Esophagus squamous epithelium (tissue), 5 donors: ENCODE results near the gene SHC4. TPM values are rescaled to one million over a fixed set of nuclear protein-coding genes. Genes with fewer than 3 reads are reported as not detected.

Experiments used
- DNase-seq: peaks from one replicate; lab custom pipeline; 2025; lab: John Stamatoyannopoulos, UW
- H3K27ac ChIP-seq, 4 donors: fragments of 200-600 bp; sonication (generic); one replicate each; pipeline ENCODE4 v1.5.1; 2016 to 2019; ENCODE audit warnings: mild to moderate bottlenecking in 1 of 4
- H3K27me3 ChIP-seq, 4 donors: fragments of 200-600 bp; sonication (generic); 1 replicate in 3 of 4; 2 replicates in 1 of 4; pipeline versions ENCODE4 v1.5.1 to v1.6.0; 2017 to 2021; ENCODE audit warnings: antibody characterized with exemption in 1 of 4
- H3K36me3 ChIP-seq, 3 donors: fragments of 200-600 bp; sonication (generic); one replicate each; pipeline ENCODE4 v1.5.1; 2016 to 2019
- H3K4me1 ChIP-seq, 3 donors: fragments of 200-600 bp; sonication (generic); one replicate each; pipeline ENCODE4 v1.5.1; 2017 to 2019
- H3K4me3 ChIP-seq, 4 donors: fragments of 200-600 bp; sonication (generic); 1 replicate in 3 of 4; 2 replicates in 1 of 4; pipeline ENCODE4 v1.5.1; 2016 to 2019; ENCODE audit warnings: mild to moderate bottlenecking in 2 of 4, moderate library complexity in 1 of 4
- H3K9me3 ChIP-seq, 3 donors: fragments of 200-600 bp; sonication (generic); one replicate each; pipeline ENCODE4 v1.5.1; 2016 to 2019
- POLR2A ChIP-seq, 4 donors: fragments of 450-650 bp; IDR thresholded peaks; one replicate each; pipeline ENCODE4 v1.6.1; 2017; ENCODE audit warnings: antibody characterized with exemption in 4 of 4, mild to moderate bottlenecking in 4 of 4, moderate library complexity in 3 of 4
- WGBS, 2 donors: methylation state at CpG; one replicate each; pipeline ENCODE4 v1.1.5; 2018; 5-methylcytosine and 5-hydroxymethylcytosine counted together
- intact Hi-C: fragments of 100-400 bp; cut with DNase I; formaldehyde crosslinking; loops from one replicate; pipeline ENCODE4 v1.15.0; 2022
- total RNA-seq, 4 donors: library from RNA; depleted of rRNA; stranded (reverse); fragments of >200 nt; gene quantifications; one replicate each; pipeline ENCODE4 v1.1.0, GENCODE V29; 2016
- TF ChIP-seq, protein P1 (sequence below), 6 experiments: fragments of 450-650 bp in 4 of 6; fragments of 200-600 bp in 2 of 6; sonication (generic) in 2 of 6; IDR thresholded peaks; one replicate each; pipeline ENCODE4 v1.5.1; 2016 to 2019; ENCODE audit warnings: antibody characterized with exemption in 6 of 6, mild to moderate bottlenecking in 4 of 6, moderate library complexity in 4 of 6
- donor health status: DM: yes; HTN: yes; CAD: no.

Gene SHC4
- total RNA-seq, 4 donors from 2014 or later = 0.18 to 0.50 (median 0.38) TPM; not detected in 1

DNA sequence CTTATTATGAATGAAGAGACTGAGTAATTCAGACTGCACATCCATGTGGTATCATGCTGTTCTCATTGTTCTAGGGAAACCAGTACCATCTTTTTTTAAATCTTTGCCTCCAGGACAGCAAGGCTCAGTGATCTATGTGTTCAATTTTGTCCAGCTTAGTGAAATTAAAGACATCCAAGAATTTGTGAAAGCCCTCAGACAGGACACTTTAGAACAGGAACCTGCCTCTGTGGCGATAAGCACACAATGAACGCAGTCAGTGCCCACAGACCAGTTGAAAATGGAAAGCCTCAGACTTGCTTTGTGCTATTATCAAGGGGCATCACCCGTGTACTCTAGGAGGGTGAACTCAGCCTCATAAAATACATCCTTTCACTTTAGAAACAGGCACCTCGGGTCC lies 65.7 kb downstream of the SHC4 start:
- Histone ChIP-seq H3K4me1 (peaks cover 0 to 7% (median 0%) of the 10 kb centered on the region in 3 donors), H3K9me3 (no peaks in the 10 kb centered on the region), H3K36me3 (no peaks in the 10 kb centered on the region), H3K4me3 (no peak overlapping the region), H3K27me3 (peaks cover 0 to 11% (median 0%) of the 10 kb centered on the region in 4 donors), H3K27ac (peak overlapping the region in 1 of 4 donors; percentile 70)
- TF ChIP-seq, protein P1, sequence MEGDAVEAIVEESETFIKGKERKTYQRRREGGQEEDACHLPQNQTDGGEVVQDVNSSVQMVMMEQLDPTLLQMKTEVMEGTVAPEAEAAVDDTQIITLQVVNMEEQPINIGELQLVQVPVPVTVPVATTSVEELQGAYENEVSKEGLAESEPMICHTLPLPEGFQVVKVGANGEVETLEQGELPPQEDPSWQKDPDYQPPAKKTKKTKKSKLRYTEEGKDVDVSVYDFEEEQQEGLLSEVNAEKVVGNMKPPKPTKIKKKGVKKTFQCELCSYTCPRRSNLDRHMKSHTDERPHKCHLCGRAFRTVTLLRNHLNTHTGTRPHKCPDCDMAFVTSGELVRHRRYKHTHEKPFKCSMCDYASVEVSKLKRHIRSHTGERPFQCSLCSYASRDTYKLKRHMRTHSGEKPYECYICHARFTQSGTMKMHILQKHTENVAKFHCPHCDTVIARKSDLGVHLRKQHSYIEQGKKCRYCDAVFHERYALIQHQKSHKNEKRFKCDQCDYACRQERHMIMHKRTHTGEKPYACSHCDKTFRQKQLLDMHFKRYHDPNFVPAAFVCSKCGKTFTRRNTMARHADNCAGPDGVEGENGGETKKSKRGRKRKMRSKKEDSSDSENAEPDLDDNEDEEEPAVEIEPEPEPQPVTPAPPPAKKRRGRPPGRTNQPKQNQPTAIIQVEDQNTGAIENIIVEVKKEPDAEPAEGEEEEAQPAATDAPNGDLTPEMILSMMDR (IDR thresholded peaks at IDR 0.05) = no peak
- TF ChIP-seq POLR2A (IDR thresholded peaks at IDR 0.05) = no peak
- intact Hi-C loops = no loop called here
- 43 to 52% methylated on average over 4 of the region's 4 CpGs for WGBS, 2 donors
- DNase-seq = no peak

DNA sequence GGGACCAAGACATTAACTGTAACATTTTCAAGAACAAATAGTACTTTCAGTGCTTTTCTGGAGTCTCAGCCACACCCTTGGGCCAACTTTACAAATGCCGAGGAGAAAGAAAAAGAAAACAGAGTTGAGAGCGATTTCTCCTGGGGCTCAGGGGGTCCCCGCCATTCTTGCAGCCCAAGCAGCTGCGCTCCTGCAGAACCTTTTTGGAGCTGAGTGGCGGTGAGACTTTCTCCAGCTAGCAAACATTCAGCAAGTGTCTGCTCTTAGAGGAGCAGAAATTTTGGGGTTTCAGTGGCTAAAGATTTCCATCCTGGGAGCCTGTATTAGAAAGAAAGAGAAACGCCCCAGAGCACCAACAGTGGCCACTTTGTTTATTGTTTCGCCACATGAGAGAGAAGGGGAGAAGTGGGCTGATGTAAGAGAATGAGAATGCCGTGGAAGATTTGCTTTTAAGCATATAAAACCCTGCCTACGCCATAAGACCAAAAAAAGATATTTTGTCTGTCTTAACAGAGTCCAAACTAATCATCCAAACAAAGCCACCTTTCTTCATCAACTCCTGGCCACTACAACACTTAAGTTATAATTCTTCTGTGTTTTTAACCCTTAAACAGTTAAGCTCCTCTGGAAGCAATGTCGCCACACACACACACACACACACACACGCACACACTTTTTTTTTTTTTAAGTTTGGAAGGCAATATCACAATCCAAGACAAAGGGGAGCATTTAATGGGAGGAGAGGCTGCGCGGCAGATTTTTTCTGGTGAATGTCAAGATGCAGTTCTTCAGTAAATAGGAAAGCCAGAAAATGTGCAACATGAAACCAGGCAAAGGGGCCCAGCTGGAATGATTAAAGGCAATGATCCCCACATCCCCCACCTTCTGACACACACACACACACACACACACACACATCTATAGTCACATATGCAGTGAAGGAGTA lies 66.6 kb downstream of the SHC4 start:
- H3K36me3 ChIP-seq = no peaks in the 10 kb centered on the region
- 25 to 41% methylated on average over 10 to 13 of the region's 13 CpGs for WGBS, 2 donors
- H3K27ac ChIP-seq = peak overlapping the region in 3 of 4 donors; percentile 32 to 70 (median 62)
- TF ChIP-seq POLR2A (IDR thresholded peaks at IDR 0.05) = no peak
- TF ChIP-seq, protein P1 (IDR thresholded peaks at IDR 0.05) = no peak
- H3K27me3 ChIP-seq = peaks cover 0 to 11% (median 0%) of the 10 kb centered on the region in 4 donors
- intact Hi-C loops = no loop called here
- H3K4me3 ChIP-seq = peak overlapping the region in 2 of 4 donors; percentile 13 to 47
- DNase-seq = no peak
- no peaks in the 10 kb centered on the region for H3K9me3 ChIP-seq
- peaks cover 0 to 7% (median 0%) of the 10 kb centered on the region in 3 donors for H3K4me1 ChIP-seq

DNA sequence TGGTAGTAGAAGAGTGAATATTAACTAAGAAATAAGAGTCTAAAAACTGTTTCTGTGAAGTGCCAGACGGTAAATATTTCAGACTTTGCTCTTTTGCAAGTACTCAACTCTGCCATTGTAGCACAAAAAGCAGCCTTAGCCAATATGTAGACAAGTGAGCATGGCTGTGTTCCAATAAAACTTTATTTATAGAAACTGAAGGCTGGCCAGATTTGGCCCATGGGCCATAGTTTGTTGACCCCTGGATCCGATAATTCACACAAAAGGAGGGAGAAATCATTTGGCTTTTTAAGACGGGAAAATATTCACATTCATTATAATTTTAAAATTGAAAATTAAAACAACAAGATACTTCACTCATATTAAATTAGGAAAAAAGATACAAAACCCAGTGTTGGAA lies 70.4 kb downstream of the SHC4 start:
- H3K4me1 ChIP-seq = peaks cover 0 to 7% (median 0%) of the 10 kb centered on the region in 3 donors
- no peak overlapping the region for H3K27ac ChIP-seq
- no peak overlapping the region for H3K4me3 ChIP-seq
- H3K27me3 ChIP-seq = peaks cover 0 to 11% (median 0%) of the 10 kb centered on the region in 4 donors
- TF ChIP-seq, protein P1 (IDR thresholded peaks at IDR 0.05) = no peak
- TF ChIP-seq POLR2A (IDR thresholded peaks at IDR 0.05) = no peak
- intact Hi-C loops = no loop called here
- no peaks in the 10 kb centered on the region for H3K9me3 ChIP-seq
- 70 to 84% methylated on average over 3 of the region's 3 CpGs for WGBS, 2 donors
- DNase-seq = no peak
- no peaks in the 10 kb centered on the region for H3K36me3 ChIP-seq

DNA sequence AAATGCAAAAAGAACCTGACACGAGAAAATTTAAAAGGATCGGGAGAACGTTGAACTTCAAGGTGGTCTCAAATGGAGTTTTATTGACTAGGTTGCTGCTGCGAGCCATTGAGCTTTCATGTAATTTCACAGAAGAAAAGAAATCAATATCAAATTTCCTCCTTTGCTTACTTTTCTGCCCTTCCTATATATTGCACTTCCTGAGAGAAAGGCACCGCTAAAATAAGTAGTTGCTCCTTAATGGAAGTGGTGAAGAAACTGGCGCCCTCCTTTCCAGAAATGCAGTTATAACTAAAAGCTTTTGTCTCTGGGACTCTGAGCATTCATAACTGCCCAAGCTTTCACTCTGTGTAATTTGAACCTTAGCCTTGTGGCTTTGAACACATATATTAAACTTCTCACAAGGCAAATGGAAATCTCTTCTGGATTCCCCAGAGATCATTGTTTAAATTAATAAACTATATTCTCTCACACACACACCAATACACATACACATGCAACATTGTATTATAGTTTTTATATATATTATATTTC lies 72.4 kb downstream of the SHC4 start:
- WGBS, 2 donors = 80 to 84% methylated on average over 6 of the region's 6 CpGs
- TF ChIP-seq, protein P1 (IDR thresholded peaks at IDR 0.05) = no peak
- no peak for TF ChIP-seq POLR2A (IDR thresholded peaks at IDR 0.05)
- no peak for DNase-seq
- Histone ChIP-seq H3K4me3 (no peak overlapping the region), H3K27me3 (peaks cover 0 to 7% (median 0%) of the 10 kb centered on the region in 4 donors), H3K36me3 (no peaks in the 10 kb centered on the region), H3K27ac (no peak overlapping the region), H3K4me1 (no peaks in the 10 kb centered on the region), H3K9me3 (no peaks in the 10 kb centered on the region)
- intact Hi-C loops = no loop called here
